Kidney (tissue), 14 donors: ENCODE data around the gene PHC1. TPM values are rescaled to one million over a fixed set of nuclear protein-coding genes. Genes with fewer than 3 reads are reported as not detected.
"Not testable (repeated sequence)": the region's sequence is repeated elsewhere in the genome, so short reads cannot be mapped to it uniquely, and the experiment has no call there.

Experiments
- DNase-seq, 5 donors: peaks; one replicate each; pipeline ENCODE4 v3.0.0-alpha.2; 2013 to 2020
- FAIRE-seq: peaks from 2 replicates; lab custom pipeline; 2012; peaks lifted over from hg19 to GRCh38; lab: Jason Lieb, UNC
- H3K27ac ChIP-seq, 2 donors: one replicate each; pipeline ENCODE4 v1.7.0; 2013; ENCODE audit warnings: low read depth in 2 of 2, low read length in 2 of 2, inconsistent platforms in 1 of 2
- H3K27me3 ChIP-seq: one replicate; pipeline ENCODE4 v1.7.1; 2013; ENCODE audit warnings: low read length, inconsistent platforms; ENCODE audit not compliant: control insufficient read depth, insufficient read depth
- H3K36me3 ChIP-seq, 3 donors: one replicate each; pipeline versions ENCODE4 v1.7.0 to v1.7.1; 2013; ENCODE audit warnings: low read length in 3 of 3, control low read depth in 1 of 3, inconsistent platforms in 1 of 3; ENCODE audit not compliant: insufficient read depth in 3 of 3, control insufficient read depth in 2 of 3
- H3K4me1 ChIP-seq, 3 donors: one replicate each; pipeline versions ENCODE4 v1.7.0 to v1.7.1; 2013; ENCODE audit warnings: low read length in 3 of 3, inconsistent platforms in 1 of 3, low read depth in 1 of 3; ENCODE audit not compliant: control insufficient read depth in 2 of 3, insufficient read depth in 2 of 3
- H3K4me3 ChIP-seq, 3 donors: one replicate each; pipeline versions ENCODE4 v1.7.0 to v1.8.1; 2013; ENCODE audit warnings: low read length in 3 of 3, control low read depth in 1 of 3, inconsistent platforms in 1 of 3
- H3K9ac ChIP-seq, 3 donors: one replicate each; pipeline versions ENCODE4 v1.7.0 to v1.7.1; 2013; ENCODE audit warnings: low read length in 3 of 3, control low read depth in 1 of 3, inconsistent platforms in 1 of 3
- H3K9me3 ChIP-seq, 3 donors: one replicate each; pipeline versions ENCODE4 v1.7.0 to v1.7.1; 2013; ENCODE audit warnings: low read length in 3 of 3, control low read depth in 1 of 3, inconsistent platforms in 1 of 3; ENCODE audit not compliant: control insufficient read depth in 2 of 3, insufficient read depth in 1 of 3
- intact Hi-C: fragments of 100-400 bp; cut with DNase I; formaldehyde crosslinking; loops from one replicate; pipeline ENCODE4 v1.11.1; 2022
- polyA plus RNA-seq: library from polyadenylated mRNA; stranded (reverse); fragments of 350-450 nt; fragmentation: Illumina TruSeq; extraction: RNeasy Lipid Tissue Mini Kit (QIAGEN cat#74804); gene quantifications from one replicate; pipeline ENCODE4 v1.2.3, GENCODE V29; 2014; ENCODE audit warnings: low read depth, low replicate concordance; ENCODE audit not compliant: insufficient read depth
- total RNA-seq: library from RNA; stranded (reverse); fragmentation: NEBNext Ultra II Directional; extraction: Animal tissue kit (Norgen Biotek cat#: 25700); gene quantifications from one replicate; pipeline ENCODE4 v1.2.1, GENCODE V29; 2021
- TF ChIP-seq, protein P1 (sequence below): IDR thresholded peaks from 3 replicates; pipeline ENCODE4 v1.5.1; 2012; ENCODE audit warnings: mild to moderate bottlenecking, moderate library complexity, borderline replicate concordance; ENCODE audit not compliant: insufficient read depth; ENCODE audit errors: extremely low read depth
- donor health status: control.
- donor health status: control.
- donor health status: control.
- donor health status: control.
- donor health status: control.
- donor health status: DM: yes; HTN: yes; CAD: no.
- donor health status: Normal renal cell carcinoma (clear cell type).

The PHC1 gene
- total and polyA plus RNA-seq, 2 donors from 2014 or later, result 12.5 to 41.0 TPM

DNA sequence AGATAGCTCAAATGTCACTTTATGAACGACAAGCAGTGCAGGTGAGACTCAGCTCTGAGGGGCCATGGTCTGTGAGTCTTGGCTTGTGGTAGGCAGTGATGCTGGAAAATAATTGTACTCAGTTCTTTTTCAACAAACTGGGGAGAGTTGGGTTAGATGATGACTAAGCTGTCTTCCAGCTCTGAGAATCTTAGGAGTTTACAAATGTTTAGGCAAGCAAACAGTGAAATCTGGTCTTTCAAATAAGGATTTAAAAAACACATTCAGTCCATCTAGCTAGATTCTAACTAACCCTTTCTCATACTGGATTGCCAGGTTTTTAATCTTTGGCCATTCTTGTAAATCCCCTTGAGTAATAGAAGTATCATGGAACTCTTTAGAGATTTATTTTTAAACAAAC lies 3.4 kb downstream of the PHC1 start:
- FAIRE-seq, result no peak

DNA sequence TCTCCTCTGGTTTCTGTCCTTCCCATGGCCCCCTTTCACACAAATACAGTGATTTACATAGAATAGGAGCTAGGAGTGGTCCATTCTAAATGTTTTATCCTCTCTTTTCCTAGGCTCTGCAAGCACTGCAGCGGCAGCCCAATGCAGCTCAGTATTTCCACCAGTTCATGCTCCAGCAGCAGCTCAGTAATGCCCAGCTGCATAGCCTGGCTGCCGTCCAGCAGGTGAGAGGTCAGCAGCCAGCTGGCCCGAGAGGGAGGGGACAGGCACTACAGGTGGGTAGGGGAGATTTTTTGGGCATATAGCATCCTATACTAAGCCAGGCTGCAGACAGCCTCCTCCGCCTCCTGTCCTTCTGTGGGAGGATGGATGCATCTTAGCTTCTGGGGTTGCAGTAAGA lies 5.3 kb downstream of the PHC1 start:
- FAIRE-seq, H3K4me1 ChIP-seq, H3K36me3 ChIP-seq, H3K9me3 ChIP-seq, H3K9ac ChIP-seq, intact Hi-C loops, DNase-seq, H3K4me3 ChIP-seq, H3K27me3 ChIP-seq, H3K27ac ChIP-seq: not testable (repeated sequence)

More for the DNA sequence above, 3.4 kb downstream of the PHC1 start:
- no peak overlapping the region for H3K27ac ChIP-seq
- no peak overlapping the region for H3K4me3 ChIP-seq
- H3K9me3 ChIP-seq, result no peaks in the 10 kb centered on the region
- TF ChIP-seq, protein P1, sequence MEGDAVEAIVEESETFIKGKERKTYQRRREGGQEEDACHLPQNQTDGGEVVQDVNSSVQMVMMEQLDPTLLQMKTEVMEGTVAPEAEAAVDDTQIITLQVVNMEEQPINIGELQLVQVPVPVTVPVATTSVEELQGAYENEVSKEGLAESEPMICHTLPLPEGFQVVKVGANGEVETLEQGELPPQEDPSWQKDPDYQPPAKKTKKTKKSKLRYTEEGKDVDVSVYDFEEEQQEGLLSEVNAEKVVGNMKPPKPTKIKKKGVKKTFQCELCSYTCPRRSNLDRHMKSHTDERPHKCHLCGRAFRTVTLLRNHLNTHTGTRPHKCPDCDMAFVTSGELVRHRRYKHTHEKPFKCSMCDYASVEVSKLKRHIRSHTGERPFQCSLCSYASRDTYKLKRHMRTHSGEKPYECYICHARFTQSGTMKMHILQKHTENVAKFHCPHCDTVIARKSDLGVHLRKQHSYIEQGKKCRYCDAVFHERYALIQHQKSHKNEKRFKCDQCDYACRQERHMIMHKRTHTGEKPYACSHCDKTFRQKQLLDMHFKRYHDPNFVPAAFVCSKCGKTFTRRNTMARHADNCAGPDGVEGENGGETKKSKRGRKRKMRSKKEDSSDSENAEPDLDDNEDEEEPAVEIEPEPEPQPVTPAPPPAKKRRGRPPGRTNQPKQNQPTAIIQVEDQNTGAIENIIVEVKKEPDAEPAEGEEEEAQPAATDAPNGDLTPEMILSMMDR, result no peak
- no peaks in the 10 kb centered on the region for H3K27me3 ChIP-seq
- intact Hi-C loops, result no loop called here
- H3K4me1 ChIP-seq, result peaks cover 0 to 7% (median 5%) of the 10 kb centered on the region in 3 donors
- H3K36me3 ChIP-seq, result peaks cover 2 to 5% (median 4%) of the 10 kb centered on the region in 3 donors
- DNase-seq, result no peak
- no peak overlapping the region for H3K9ac ChIP-seq

- Histone ChIP-seq H3K9ac (no peak overlapping the region), H3K4me1 (no peaks in the 10 kb centered on the region), H3K4me3 (no peak overlapping the region), H3K36me3 (peaks cover 4 to 5% (median 5%) of the 10 kb centered on the region in 3 donors), H3K9me3 (no peaks in the 10 kb centered on the region), H3K27me3 (no peaks in the 10 kb centered on the region), H3K27ac (no peak overlapping the region)
- FAIRE-seq (no peak), DNase-seq (no peak)
- intact Hi-C loops, result no loop called here
- TF ChIP-seq, protein P1, result no peak
Observed at GRCh38 chr12:8922544-8922943, 8.2 kb downstream of the PHC1 start.

DNA sequence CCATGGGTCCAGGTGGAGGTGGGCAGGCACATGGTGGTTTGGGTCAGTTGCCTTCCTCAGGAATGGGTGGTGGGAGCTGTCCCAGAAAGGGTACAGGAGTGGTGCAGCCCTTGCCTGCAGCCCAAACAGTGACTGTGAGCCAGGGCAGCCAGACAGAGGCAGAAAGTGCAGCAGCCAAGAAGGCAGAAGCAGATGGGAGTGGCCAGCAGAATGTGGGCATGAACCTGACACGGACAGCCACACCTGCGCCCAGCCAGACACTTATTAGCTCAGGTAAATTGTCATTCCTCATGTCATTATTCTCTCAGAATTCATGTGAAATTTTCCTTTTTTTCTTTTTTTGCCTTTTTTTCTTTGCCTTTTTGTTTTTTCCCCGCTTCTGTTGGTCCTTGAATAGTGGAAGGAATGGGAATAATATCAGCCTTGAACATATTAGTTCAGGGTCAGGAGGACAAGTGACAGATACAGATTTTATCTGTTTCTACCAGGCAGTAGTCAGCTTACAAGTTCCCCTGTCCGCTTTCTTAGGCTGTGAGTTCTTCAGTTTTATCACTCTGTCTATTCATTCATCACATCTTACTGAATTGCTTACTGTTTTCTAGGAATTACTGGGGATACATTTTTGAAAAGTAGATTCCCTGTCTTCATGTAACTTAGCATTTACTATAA lies 16.5 kb downstream of the PHC1 start:
- H3K4me3 ChIP-seq, intact Hi-C loops, H3K9ac ChIP-seq, FAIRE-seq, DNase-seq, H3K9me3 ChIP-seq, H3K27ac ChIP-seq, H3K4me1 ChIP-seq, H3K27me3 ChIP-seq: not testable (repeated sequence)
- peaks cover 4 to 13% (median 8%) of the 10 kb centered on the region in 3 donors for H3K36me3 ChIP-seq

- FAIRE-seq, H3K4me1 ChIP-seq, intact Hi-C loops, H3K27ac ChIP-seq, H3K27me3 ChIP-seq, H3K4me3 ChIP-seq, DNase-seq, H3K9ac ChIP-seq, H3K9me3 ChIP-seq: not testable (repeated sequence)
- peaks cover 4 to 19% (median 11%) of the 10 kb centered on the region in 3 donors for H3K36me3 ChIP-seq
Observed at GRCh38 chr12:8932464-8932863, 18.2 kb downstream of the PHC1 start.

GRCh38 chr12:8934080-8934479 lies 19.8 kb downstream of the PHC1 start:
- H3K4me3 ChIP-seq, FAIRE-seq, intact Hi-C loops, H3K27me3 ChIP-seq, H3K9ac ChIP-seq, H3K4me1 ChIP-seq, DNase-seq, H3K9me3 ChIP-seq, H3K27ac ChIP-seq: not testable (repeated sequence)
- peaks cover 4 to 30% (median 12%) of the 10 kb centered on the region in 3 donors for H3K36me3 ChIP-seq
